Activated naive CD8-positive, alpha-beta T cell treated with anti-CD3 and anti-CD28 coated beads for 36 hours (primary cell): ENCODE results near the gene ZNG1B. TPM values are rescaled to one million over a fixed set of nuclear protein-coding genes. Genes with fewer than 3 reads are reported as not detected.
A peak's percentile ranks its signal among the peaks of the same experiment; 100 is the strongest.
"Not testable (repeated sequence)": the region's sequence is repeated elsewhere in the genome, so short reads cannot be mapped to it uniquely, and the experiment has no call there.

Experiments used
- DNase-seq: peaks from one replicate; pipeline ENCODE4 v3.0.0; 2021
- H3K27ac Mint-ChIP-seq: one replicate; pipeline ENCODE4 v1.8.0; 2022; ENCODE audit warnings: mild to moderate bottlenecking, moderate library complexity, mixed read lengths
- H3K27me3 Mint-ChIP-seq: one replicate; pipeline ENCODE4 v1.8.0; 2022; ENCODE audit warnings: mild to moderate bottlenecking, mixed read lengths
- H3K36me3 Mint-ChIP-seq: one replicate; pipeline ENCODE4 v1.8.0; 2021; ENCODE audit warnings: mild to moderate bottlenecking, mixed read lengths
- H3K4me1 Mint-ChIP-seq: one replicate; pipeline ENCODE4 v1.8.0; 2021; ENCODE audit warnings: mixed read lengths
- H3K4me3 Mint-ChIP-seq: one replicate; pipeline ENCODE4 v1.8.0; 2022; ENCODE audit warnings: mild to moderate bottlenecking, moderate library complexity, mixed read lengths
- H3K9me3 Mint-ChIP-seq: one replicate; pipeline ENCODE4 v1.8.0; 2022; ENCODE audit warnings: mixed read lengths
- total RNA-seq, 2 experiments: library from RNA; stranded (reverse); gene quantifications; one replicate each; pipeline ENCODE4 v1.2.3, GENCODE V29; 2021

Gene ZNG1B
- 10 to 100 TPM; 41.3 to 44.4 TPM for total RNA-seq

- not testable (repeated sequence) for H3K27me3 Mint-ChIP-seq, H3K36me3 Mint-ChIP-seq, H3K9me3 Mint-ChIP-seq, H3K4me1 Mint-ChIP-seq
- DNase-seq, result peak; percentile 83
- Mint-ChIP-seq H3K4me3 (peak within 1 kb of the TSS; percentile 84), H3K27ac (peak within 1 kb of the TSS; percentile 93)
These were observed at the start of gene ZNG1B for GRCh38 chr2:113437508-113438465. ZNG1B (plus strand) TSS chr2:113437691; CDS start chr2:113437869, 178 bp downstream.

- Mint-ChIP-seq H3K27ac (peak overlapping the region; percentile 65), H3K36me3 (no peaks in the 10 kb centered on the region), H3K9me3 (no peaks in the 10 kb centered on the region), H3K4me3 (peak overlapping the region; percentile 50), H3K4me1 (peaks cover 10% of the 10 kb centered on the region), H3K27me3 (peaks cover 7% of the 10 kb centered on the region)
- peak; percentile 53 for DNase-seq
These were observed 47.2 kb upstream of the ZNG1B start for GRCh38 chr2:113390124-113390849.

- no peaks in the 10 kb centered on the region for H3K9me3 Mint-ChIP-seq
- H3K27me3 Mint-ChIP-seq, result peaks cover 7% of the 10 kb centered on the region
- no peak overlapping the region for H3K4me3 Mint-ChIP-seq
- no peaks in the 10 kb centered on the region for H3K36me3 Mint-ChIP-seq
- DNase-seq, result no peak
- peaks cover 10% of the 10 kb centered on the region for H3K4me1 Mint-ChIP-seq
- no peak overlapping the region for H3K27ac Mint-ChIP-seq
These were observed 46.4 kb upstream of the ZNG1B start for GRCh38 chr2:113391073-113391472.

GRCh38 chr2:113406114-113406513 lies 31.4 kb upstream of the ZNG1B start:
- no peak for DNase-seq
- H3K4me3 Mint-ChIP-seq, result no peak overlapping the region
- H3K27me3 Mint-ChIP-seq, result peaks cover 21% of the 10 kb centered on the region
- no peaks in the 10 kb centered on the region for H3K36me3 Mint-ChIP-seq
- no peaks in the 10 kb centered on the region for H3K4me1 Mint-ChIP-seq
- H3K9me3 Mint-ChIP-seq, result no peaks in the 10 kb centered on the region
- no peak overlapping the region for H3K27ac Mint-ChIP-seq

- no peak overlapping the region for H3K4me3 Mint-ChIP-seq
- no peaks in the 10 kb centered on the region for H3K4me1 Mint-ChIP-seq
- no peak overlapping the region for H3K27ac Mint-ChIP-seq
- no peaks in the 10 kb centered on the region for H3K36me3 Mint-ChIP-seq
- no peak for DNase-seq
- no peaks in the 10 kb centered on the region for H3K9me3 Mint-ChIP-seq
- H3K27me3 Mint-ChIP-seq, result peaks cover 21% of the 10 kb centered on the region
These were observed 29.9 kb upstream of the ZNG1B start for GRCh38 chr2:113407446-113408099.

GRCh38 chr2:113411725-113412352 lies 25.7 kb upstream of the ZNG1B start:
- H3K36me3 Mint-ChIP-seq, H3K27ac Mint-ChIP-seq, DNase-seq: not testable (repeated sequence)

GRCh38 chr2:113412774-113413173 lies 24.7 kb upstream of the ZNG1B start:
- H3K27ac Mint-ChIP-seq, H3K9me3 Mint-ChIP-seq, H3K27me3 Mint-ChIP-seq, H3K36me3 Mint-ChIP-seq, H3K4me3 Mint-ChIP-seq, H3K4me1 Mint-ChIP-seq, DNase-seq: not testable (repeated sequence)

More at GRCh38 chr2:113411725-113412352, 25.7 kb upstream of the ZNG1B start:
- not testable (repeated sequence) for H3K27me3 Mint-ChIP-seq, H3K4me1 Mint-ChIP-seq, H3K9me3 Mint-ChIP-seq, H3K4me3 Mint-ChIP-seq

- not testable (repeated sequence) for H3K4me1 Mint-ChIP-seq, H3K27me3 Mint-ChIP-seq, H3K27ac Mint-ChIP-seq, H3K36me3 Mint-ChIP-seq, H3K4me3 Mint-ChIP-seq, H3K9me3 Mint-ChIP-seq, DNase-seq
These were observed 5.7 kb upstream of the ZNG1B start for GRCh38 chr2:113431773-113432172.

- not testable (repeated sequence) for H3K27ac Mint-ChIP-seq, H3K27me3 Mint-ChIP-seq, H3K9me3 Mint-ChIP-seq, DNase-seq, H3K4me1 Mint-ChIP-seq, H3K4me3 Mint-ChIP-seq, H3K36me3 Mint-ChIP-seq
These were observed 4.0 kb upstream of the ZNG1B start for GRCh38 chr2:113433468-113433867.

GRCh38 chr2:113465770-113466169 lies 28.3 kb downstream of the ZNG1B start:
- H3K36me3 Mint-ChIP-seq, H3K9me3 Mint-ChIP-seq, H3K4me1 Mint-ChIP-seq, H3K27me3 Mint-ChIP-seq, H3K4me3 Mint-ChIP-seq, DNase-seq, H3K27ac Mint-ChIP-seq: not testable (repeated sequence)

- H3K4me1 Mint-ChIP-seq, H3K27ac Mint-ChIP-seq, DNase-seq, H3K27me3 Mint-ChIP-seq, H3K9me3 Mint-ChIP-seq, H3K4me3 Mint-ChIP-seq: not testable (repeated sequence)
- peaks cover 25% of the 10 kb centered on the region for H3K36me3 Mint-ChIP-seq
These were observed 39.3 kb downstream of the ZNG1B start for GRCh38 chr2:113476688-113477368.

GRCh38 chr2:113496527-113496926 lies 59.0 kb downstream of the ZNG1B start:
- H3K27me3 Mint-ChIP-seq, result peaks cover 25% of the 10 kb centered on the region
- H3K4me1 Mint-ChIP-seq, H3K36me3 Mint-ChIP-seq, H3K9me3 Mint-ChIP-seq, H3K4me3 Mint-ChIP-seq, H3K27ac Mint-ChIP-seq, DNase-seq: not testable (repeated sequence)

- not testable (repeated sequence) for DNase-seq, H3K36me3 Mint-ChIP-seq, H3K9me3 Mint-ChIP-seq, H3K27ac Mint-ChIP-seq
- Mint-ChIP-seq H3K4me1 (peaks cover 13% of the 10 kb centered on the region), H3K27me3 (peaks cover 39% of the 10 kb centered on the region), H3K4me3 (peak within 1 kb of the TSS; percentile 51)
These were observed 60.9 kb downstream of the ZNG1B start, which contains the start of gene FOXD4L1 for GRCh38 chr2:113498365-113498764. FOXD4L1 (plus strand) TSS chr2:113498665; CDS start chr2:113499257, 592 bp downstream.
